Rectal smooth muscle tissue (tissue), 1 donor: ENCODE results near the gene BPHL.

ENCODE experiments used
- H3K27ac ChIP-seq: one replicate; pipeline ENCODE4 v1.7.0; 2013; ENCODE audit warnings: low read depth, low read length, inconsistent platforms
- H3K27me3 ChIP-seq: one replicate; pipeline ENCODE4 v1.7.0; 2013; ENCODE audit warnings: low read length; ENCODE audit not compliant: control insufficient read depth, insufficient read depth
- H3K36me3 ChIP-seq: one replicate; pipeline ENCODE4 v1.7.0; 2013; ENCODE audit warnings: low read length; ENCODE audit not compliant: control insufficient read depth, insufficient read depth
- H3K4me1 ChIP-seq: one replicate; pipeline ENCODE4 v1.7.0; 2013; ENCODE audit warnings: low read length; ENCODE audit not compliant: control insufficient read depth, insufficient read depth
- H3K4me3 ChIP-seq: one replicate; pipeline ENCODE4 v1.7.0; 2013; ENCODE audit warnings: low read length
- H3K9ac ChIP-seq: one replicate; pipeline ENCODE4 v1.7.0; 2013; ENCODE audit warnings: low read length

Gene BPHL

DNA sequence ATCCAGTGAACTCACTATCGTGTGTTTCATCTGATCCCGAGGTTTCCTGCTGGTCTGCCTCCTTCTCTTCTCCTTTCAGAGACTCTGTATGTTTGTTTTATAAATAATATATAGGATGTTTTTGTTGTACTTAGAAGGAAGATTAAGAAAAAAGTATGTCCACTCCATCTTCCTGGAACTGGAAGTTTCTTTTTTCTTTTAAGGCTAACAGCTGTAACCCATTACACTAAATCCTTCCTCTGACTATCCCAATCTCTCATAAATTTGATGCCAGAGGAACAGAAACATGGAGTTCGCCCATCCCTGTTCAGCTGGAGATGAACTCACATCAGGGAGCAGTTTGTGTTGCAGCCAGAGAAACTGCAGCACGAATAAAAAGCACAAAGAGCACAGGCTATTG lies 29.5 kb upstream of the BPHL start:
- H3K4me3 ChIP-seq: no peak overlapping the region
- no peaks in the 10 kb centered on the region for H3K4me1 ChIP-seq
- no peak overlapping the region for H3K27ac ChIP-seq
- H3K9ac ChIP-seq: no peak overlapping the region
- peaks cover 13% of the 10 kb centered on the region for H3K36me3 ChIP-seq
- no peaks in the 10 kb centered on the region for H3K27me3 ChIP-seq

DNA sequence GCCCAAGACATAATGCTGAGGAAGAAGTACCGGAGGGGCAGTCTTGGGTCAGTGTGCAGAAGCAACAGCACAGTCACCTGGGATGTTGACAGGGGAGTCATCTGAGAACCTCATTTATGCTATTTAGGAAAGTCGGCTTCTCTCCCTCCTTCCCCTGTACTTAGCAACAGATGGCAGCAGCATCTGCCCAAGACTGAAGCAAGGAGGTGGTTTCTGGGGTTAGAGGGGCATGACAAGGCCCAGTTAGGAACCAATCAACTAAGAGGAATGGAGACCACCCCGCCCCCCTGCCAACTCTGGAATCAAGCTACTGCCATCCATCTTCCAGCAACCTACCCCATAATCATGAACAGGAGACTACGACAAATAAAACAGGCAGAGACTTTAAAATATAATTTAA lies 28.5 kb upstream of the BPHL start:
- H3K9ac ChIP-seq: no peak overlapping the region
- H3K4me1 ChIP-seq: no peaks in the 10 kb centered on the region
- H3K27ac ChIP-seq: no peak overlapping the region
- peaks cover 9% of the 10 kb centered on the region for H3K36me3 ChIP-seq
- H3K4me3 ChIP-seq: no peak overlapping the region
- no peaks in the 10 kb centered on the region for H3K27me3 ChIP-seq

DNA sequence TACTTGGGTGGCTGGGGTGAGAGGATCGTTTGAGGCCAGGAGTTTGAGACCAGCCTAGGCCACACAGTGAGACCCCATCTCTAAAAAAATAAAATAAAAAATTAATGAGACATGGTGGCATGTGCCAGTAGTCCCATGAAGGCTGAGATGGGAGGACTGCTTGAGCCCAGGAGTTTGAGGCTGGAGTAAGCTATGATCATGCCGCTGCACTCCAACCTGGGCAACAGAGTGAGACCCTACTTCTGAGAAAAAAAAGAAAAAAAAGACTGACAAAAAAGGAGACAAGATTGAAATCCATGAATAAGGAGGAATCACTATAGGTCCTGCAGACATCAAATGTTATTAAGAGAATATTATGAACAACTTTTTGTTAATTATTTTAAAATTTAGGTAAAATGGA lies 23.7 kb upstream of the BPHL start:
- Histone ChIP-seq H3K27ac (no peak overlapping the region), H3K27me3 (no peaks in the 10 kb centered on the region), H3K4me3 (no peak overlapping the region), H3K36me3 (peaks cover 12% of the 10 kb centered on the region), H3K9ac (no peak overlapping the region), H3K4me1 (no peaks in the 10 kb centered on the region)

DNA sequence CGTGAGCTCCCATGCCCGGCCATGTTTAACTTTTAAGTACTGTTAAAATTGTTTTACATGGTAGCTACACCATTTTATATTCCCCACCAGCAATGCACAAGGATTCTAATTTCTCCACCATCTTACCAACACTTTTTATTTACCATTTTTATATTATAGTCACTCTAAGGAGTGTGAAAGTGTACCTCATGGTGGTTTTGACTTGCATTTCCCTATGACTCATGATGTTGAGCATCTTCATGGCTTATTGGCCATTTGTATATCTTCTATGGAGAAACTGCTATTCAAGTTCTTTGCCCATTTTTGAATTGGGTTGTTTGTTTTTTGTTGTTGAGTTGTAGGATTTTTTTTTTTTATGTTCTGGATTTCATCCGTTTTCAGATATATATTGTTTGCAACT lies 15.6 kb upstream of the BPHL start:
- H3K27ac ChIP-seq: no peak overlapping the region
- no peak overlapping the region for H3K4me3 ChIP-seq
- no peaks in the 10 kb centered on the region for H3K27me3 ChIP-seq
- peaks cover 21% of the 10 kb centered on the region for H3K36me3 ChIP-seq
- H3K4me1 ChIP-seq: no peaks in the 10 kb centered on the region
- H3K9ac ChIP-seq: no peak overlapping the region

DNA sequence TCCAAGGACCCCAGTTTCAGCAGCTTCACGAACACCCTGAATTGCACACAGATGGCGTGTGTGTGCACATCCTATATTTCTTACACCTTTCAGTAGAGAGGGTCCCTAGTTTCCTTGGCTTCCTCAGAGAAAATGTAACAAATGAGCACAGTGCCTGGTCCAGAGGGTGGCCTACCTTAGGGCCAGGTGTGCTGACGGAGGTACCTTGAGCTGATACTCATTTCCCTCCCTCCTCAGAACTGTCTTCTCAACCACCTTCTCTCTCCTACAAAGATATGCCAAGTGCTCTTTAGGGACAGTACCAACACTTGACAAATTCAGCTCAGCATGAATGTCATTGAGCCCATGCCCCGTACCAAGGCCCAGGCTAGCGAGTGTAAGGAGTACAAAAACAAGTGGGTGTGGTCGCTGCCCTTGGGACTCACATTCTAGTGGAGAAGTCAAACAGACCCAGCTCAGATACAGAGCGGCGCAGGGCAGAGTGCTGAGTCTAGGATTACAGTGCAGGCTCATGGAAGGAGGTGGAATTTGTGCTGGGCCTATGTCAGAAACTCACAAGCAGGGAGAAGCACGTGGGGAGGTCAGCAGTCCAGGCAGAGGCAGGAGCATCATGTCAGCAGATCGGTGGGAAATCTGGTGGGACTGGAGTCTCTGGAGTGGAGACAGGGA lies 9.6 kb upstream of the BPHL start:
- Histone ChIP-seq H3K27ac (no peak overlapping the region), H3K27me3 (no peaks in the 10 kb centered on the region), H3K36me3 (peaks cover 22% of the 10 kb centered on the region), H3K4me3 (no peak overlapping the region), H3K9ac (no peak overlapping the region), H3K4me1 (no peaks in the 10 kb centered on the region)

- Histone ChIP-seq H3K4me1 (no peaks in the 10 kb centered on the region), H3K9ac (no peak overlapping the region), H3K27ac (no peak overlapping the region), H3K27me3 (no peaks in the 10 kb centered on the region), H3K36me3 (peaks cover 19% of the 10 kb centered on the region), H3K4me3 (no peak overlapping the region)
Observed at GRCh38 chr6:3109761-3110160, 8.8 kb upstream of the BPHL start.

DNA sequence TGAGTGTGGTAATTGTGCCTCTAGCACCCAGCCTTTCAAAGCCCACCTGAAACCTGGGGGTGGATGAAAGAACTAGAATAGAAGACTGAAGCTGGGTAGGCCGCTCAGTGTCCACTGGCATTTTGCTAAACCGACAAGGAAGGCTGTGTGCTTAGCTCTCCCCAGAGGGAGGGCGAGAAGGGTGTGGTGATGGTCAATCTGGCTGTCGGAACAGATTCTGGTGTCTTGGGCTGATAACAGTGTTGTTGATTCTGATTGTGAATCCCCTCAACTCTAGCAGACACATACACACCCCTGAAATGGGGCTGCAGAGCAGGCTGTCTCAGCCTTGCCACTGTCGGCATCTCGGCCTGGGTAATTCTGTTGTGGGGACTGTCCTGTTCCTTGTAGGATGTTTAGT lies 4.1 kb upstream of the BPHL start:
- H3K9ac ChIP-seq: no peak overlapping the region
- H3K27me3 ChIP-seq: no peaks in the 10 kb centered on the region
- H3K4me1 ChIP-seq: peaks cover 8% of the 10 kb centered on the region
- no peak overlapping the region for H3K4me3 ChIP-seq
- no peak overlapping the region for H3K27ac ChIP-seq
- H3K36me3 ChIP-seq: peaks cover 10% of the 10 kb centered on the region

GRCh38 chr6:3117912-3118352 lies 579 bp upstream of the BPHL start:
- Histone ChIP-seq H3K4me1 (peaks cover 10% of the 10 kb centered on the region), H3K27me3 (no peaks in the 10 kb centered on the region), H3K9ac (no peak overlapping the region), H3K4me3 (peak overlapping the region; percentile 72), H3K27ac (peak overlapping the region; percentile 98), H3K36me3 (peaks cover 10% of the 10 kb centered on the region)

GRCh38 chr6:3119040-3119723 lies 671 bp downstream of the BPHL start:
- Histone ChIP-seq H3K4me3 (peak overlapping the region; percentile 72), H3K27ac (peak overlapping the region; percentile 98), H3K27me3 (no peaks in the 10 kb centered on the region), H3K4me1 (peaks cover 10% of the 10 kb centered on the region), H3K36me3 (peaks cover 4% of the 10 kb centered on the region), H3K9ac (peak overlapping the region; percentile 5)

DNA sequence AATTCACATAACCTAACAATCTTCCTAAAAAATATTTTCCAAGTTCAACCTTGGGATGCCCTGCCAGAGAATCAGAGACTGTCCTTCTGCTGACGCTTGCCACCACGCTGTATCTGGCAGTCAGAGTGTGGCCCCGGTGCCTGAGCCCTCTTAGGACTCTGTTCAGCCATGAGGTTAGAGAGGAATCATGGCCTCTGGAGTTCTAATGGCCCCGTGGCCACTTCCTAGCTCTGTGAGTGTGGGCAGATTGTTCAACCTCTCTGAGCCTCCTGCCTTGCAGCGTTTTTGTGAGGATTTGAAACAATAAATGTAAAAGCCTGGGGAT lies 2.2 kb downstream of the BPHL start:
- H3K27me3 ChIP-seq: no peaks in the 10 kb centered on the region
- H3K4me3 ChIP-seq: no peak overlapping the region
- no peak overlapping the region for H3K9ac ChIP-seq
- H3K4me1 ChIP-seq: peaks cover 10% of the 10 kb centered on the region
- no peak overlapping the region for H3K27ac ChIP-seq
- H3K36me3 ChIP-seq: no peaks in the 10 kb centered on the region

GRCh38 chr6:3122823-3123182 lies 4.3 kb downstream of the BPHL start:
- no peak overlapping the region for H3K4me3 ChIP-seq
- no peak overlapping the region for H3K27ac ChIP-seq
- H3K27me3 ChIP-seq: no peaks in the 10 kb centered on the region
- no peak overlapping the region for H3K9ac ChIP-seq
- no peaks in the 10 kb centered on the region for H3K36me3 ChIP-seq
- peaks cover 8% of the 10 kb centered on the region for H3K4me1 ChIP-seq

GRCh38 chr6:3124667-3125066 lies 6.2 kb downstream of the BPHL start:
- no peaks in the 10 kb centered on the region for H3K36me3 ChIP-seq
- no peaks in the 10 kb centered on the region for H3K27me3 ChIP-seq
- H3K9ac ChIP-seq: no peak overlapping the region
- no peak overlapping the region for H3K4me3 ChIP-seq
- no peak overlapping the region for H3K27ac ChIP-seq
- no peaks in the 10 kb centered on the region for H3K4me1 ChIP-seq

DNA sequence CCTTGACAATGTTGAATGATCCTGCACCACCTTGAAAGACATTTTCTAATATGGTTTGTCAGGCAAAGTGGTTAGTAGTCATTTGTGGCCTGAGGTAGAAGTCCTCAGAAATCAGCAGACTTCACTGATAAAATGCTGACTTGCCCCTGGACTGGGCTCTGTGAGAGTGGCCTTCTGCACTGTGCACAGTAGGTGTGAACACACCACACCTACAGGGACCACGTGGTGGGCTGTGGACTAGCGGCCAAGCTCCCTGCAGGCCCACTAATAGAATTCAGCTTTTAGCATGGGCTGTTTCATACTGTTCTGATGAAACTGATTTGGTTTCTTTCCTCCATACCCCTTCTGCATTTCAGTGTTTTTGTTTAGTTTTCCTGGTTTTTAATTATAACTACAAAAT lies 7.3 kb downstream of the BPHL start:
- no peak overlapping the region for H3K4me3 ChIP-seq
- H3K4me1 ChIP-seq: no peaks in the 10 kb centered on the region
- peaks cover 2% of the 10 kb centered on the region for H3K36me3 ChIP-seq
- no peaks in the 10 kb centered on the region for H3K27me3 ChIP-seq
- no peak overlapping the region for H3K9ac ChIP-seq
- no peak overlapping the region for H3K27ac ChIP-seq
